GM12864 (cell line): Measurements from ENCODE around the gene ANO1.

Source experiments
- DNase-seq: peaks from one replicate; pipeline ENCODE4 v3.0.0-alpha.2; 2011; ENCODE audit warnings: low read depth
- H3K4me3 ChIP-seq: 2 replicates; pipeline ENCODE4 v1.5.1; 2011; ENCODE audit warnings: mild to moderate bottlenecking, low read depth, low read length, control low read depth
- TF ChIP-seq, protein P1 (sequence below): IDR thresholded peaks from 2 replicates; pipeline ENCODE4 v1.5.1; 2011; ENCODE audit warnings: low read depth, mild to moderate bottlenecking, moderate library complexity, low read length, control low read depth, inconsistent platforms; ENCODE audit errors: missing control alignments

The ANO1 gene

DNA sequence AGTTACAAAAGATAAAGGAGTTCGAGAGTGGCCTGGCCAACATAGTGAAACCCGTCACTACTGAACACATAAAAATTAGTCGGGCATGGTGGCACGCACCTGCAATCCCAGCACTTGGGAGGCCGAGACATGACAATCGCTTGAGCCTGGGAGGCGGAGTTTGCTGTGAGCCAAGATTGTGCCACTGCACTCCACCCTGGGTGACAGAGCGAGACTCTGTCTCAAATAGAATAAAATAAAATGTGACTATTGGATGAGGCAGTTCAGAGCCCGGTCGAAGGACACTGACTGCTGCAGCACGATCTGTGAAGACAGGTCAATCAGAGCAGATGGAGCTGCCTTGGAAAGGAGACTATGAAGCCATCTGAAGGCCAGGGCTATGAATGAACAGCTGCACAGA is 37.7 kb upstream of the ANO1 start:
- TF ChIP-seq, protein P1, sequence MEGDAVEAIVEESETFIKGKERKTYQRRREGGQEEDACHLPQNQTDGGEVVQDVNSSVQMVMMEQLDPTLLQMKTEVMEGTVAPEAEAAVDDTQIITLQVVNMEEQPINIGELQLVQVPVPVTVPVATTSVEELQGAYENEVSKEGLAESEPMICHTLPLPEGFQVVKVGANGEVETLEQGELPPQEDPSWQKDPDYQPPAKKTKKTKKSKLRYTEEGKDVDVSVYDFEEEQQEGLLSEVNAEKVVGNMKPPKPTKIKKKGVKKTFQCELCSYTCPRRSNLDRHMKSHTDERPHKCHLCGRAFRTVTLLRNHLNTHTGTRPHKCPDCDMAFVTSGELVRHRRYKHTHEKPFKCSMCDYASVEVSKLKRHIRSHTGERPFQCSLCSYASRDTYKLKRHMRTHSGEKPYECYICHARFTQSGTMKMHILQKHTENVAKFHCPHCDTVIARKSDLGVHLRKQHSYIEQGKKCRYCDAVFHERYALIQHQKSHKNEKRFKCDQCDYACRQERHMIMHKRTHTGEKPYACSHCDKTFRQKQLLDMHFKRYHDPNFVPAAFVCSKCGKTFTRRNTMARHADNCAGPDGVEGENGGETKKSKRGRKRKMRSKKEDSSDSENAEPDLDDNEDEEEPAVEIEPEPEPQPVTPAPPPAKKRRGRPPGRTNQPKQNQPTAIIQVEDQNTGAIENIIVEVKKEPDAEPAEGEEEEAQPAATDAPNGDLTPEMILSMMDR = no peak
- H3K4me3 ChIP-seq = no peak overlapping the region
- DNase-seq = no peak

DNA sequence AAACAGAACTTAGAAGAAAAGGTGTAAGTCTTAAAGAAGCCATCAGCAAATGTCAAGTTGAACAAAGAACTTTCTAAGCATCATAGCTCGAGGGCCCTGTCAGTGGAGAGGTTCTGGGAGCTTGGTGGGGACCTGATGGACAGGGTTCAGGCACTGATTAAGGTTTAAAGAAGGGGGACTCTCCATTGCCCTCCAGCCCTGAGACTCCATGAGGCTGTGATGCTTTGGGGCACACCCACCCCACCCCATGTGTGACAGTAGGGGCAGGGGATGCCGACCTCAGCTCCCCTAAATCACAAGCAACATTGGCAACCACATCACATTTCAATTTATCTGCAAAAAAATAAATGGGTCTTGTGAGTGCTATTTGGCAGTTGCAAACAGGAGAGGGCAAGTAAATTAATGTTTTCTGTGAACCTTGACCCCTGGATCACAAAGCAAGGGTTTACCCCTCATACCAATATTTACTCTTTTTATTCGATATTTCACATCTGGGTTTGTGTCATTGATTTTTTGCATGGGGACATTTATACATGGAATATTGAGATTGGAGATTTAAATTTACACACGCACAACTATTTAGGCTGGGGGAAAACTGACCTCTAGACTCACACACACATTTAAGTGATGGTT is 37.1 kb upstream of the ANO1 start:
- no peak overlapping the region for H3K4me3 ChIP-seq
- DNase-seq = no peak
- TF ChIP-seq, protein P1 = no peak

DNA sequence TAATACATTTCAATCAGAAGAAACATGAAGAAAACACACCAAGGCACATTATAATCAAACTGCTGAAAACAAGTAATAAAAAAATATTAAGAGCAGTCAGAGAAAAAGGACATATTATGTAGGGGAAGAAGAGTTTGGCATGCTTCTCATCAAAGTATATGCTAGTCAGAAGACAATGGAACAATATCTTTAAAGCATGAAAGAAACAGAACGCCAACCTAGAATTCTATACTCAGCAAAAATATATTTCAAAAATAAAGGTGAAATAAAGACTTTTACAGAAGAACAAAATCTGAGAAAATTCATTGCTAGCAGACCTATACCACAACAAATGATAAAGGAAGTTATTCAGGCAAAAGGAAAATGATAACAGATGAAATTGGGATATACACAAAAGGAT is 34.6 kb upstream of the ANO1 start:
- DNase-seq = no peak
- H3K4me3 ChIP-seq = no peak overlapping the region
- TF ChIP-seq, protein P1 = no peak

DNA sequence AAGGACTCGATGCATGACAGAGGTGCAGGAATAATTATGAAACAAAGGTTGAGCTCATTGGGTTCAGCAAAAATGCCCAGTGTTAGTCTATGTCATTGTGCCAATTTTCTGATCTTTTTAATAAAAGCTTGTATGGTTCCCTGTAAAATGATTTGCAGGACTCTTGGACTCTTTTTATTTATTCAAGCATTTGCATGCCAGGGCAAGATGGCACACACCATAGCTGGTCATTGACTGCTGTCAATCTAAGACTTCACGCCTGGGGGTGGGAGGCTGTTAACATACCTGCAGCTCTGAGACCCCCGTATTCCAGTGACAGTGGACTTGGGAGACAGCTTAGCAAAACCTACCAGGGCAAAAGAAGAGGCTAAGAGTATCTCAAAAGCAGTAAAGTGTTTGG is 32.0 kb upstream of the ANO1 start:
- no peak overlapping the region for H3K4me3 ChIP-seq
- DNase-seq = no peak
- TF ChIP-seq, protein P1 = no peak

DNA sequence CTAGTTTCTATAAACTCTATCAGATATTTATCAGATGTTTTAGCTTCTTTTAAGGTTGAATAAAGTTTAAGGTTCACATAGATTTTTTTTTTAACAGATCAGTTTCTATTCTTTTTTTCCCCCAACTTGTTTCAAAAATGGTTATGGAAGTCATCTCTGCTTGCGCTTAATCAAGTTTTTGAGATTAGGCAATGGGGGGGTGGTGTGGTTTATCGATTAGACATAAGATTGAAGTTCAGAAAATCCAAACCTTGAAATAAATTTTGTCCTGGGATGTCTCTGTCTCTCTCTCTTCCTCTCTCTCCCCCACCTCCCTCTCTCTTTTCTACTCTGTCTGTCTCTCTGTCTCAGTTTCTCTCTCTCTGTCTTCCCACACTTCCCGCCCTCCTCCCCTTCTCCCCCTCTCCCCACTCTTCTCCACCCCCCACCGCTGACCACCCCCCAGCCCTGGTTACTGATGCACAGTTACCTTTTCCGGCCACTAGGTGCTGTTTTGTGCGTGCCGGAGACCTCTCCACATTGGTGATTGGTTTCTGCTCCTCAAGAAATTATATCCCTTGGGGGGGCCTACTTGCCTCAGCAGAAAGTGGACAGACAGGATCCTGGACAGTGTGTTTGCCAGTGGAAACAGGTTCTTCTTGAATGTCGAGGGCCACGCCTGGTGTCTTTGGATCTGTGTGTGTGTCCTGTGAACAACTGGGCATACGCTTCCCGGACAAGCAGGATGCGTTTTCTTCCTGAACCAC is 29.7 kb upstream of the ANO1 start:
- no peak overlapping the region for H3K4me3 ChIP-seq
- TF ChIP-seq, protein P1 = peak; percentile 24
- DNase-seq = no peak

DNA sequence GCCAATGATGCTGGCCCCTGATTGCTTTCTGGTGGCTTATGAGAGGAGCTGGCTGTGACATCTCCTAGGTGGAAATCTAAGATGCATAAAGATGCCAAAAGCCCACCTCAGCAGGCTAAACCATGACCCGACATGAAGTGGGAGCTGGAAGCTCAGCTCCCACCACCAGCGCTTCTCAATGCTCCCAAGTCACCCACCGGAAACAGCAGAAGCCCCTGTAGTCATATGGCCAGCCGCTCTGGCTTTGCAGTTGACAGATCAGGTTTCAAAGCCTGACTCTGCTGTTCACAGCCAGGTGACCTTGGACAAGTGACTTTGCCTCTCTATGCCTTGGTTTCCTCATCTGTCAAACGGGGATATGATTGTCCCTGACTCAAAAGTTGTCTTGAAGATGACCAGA is 29.1 kb upstream of the ANO1 start:
- no peak for DNase-seq
- no peak overlapping the region for H3K4me3 ChIP-seq
- TF ChIP-seq, protein P1 = no peak

DNA sequence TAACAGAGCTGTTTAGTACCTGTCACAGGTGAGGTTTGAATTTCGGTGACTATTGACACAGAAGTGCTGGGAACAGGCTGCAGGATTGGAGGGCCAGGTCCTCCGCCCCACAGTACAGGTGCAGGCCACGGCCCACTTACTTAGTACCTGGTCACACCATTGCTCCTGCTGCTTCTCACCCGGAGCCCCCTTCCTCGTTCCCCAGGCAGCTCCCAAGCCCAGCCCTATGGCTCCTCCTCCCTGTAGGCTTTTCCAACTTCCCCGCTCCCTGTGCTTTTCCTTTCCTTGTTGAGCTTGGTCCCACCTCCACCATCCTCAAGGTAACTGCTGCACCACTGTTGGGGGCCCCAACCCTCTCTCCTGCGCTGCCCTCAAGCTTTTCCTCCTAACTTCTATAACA is 27.9 kb upstream of the ANO1 start:
- no peak for DNase-seq
- TF ChIP-seq, protein P1 = no peak
- no peak overlapping the region for H3K4me3 ChIP-seq
